ENCODE data around the gene ZNF423. TPM values are rescaled to one million over a fixed set of nuclear protein-coding genes. Genes with fewer than 3 reads are reported as not detected.

ZNF423 gene
- total RNA-seq, 1 donor from 2014 or later: 22.5 TPM

- DNase-seq: no peak
Observed at GRCh38 chr16:49869731-49870130, 13.8 kb upstream of the ZNF423 start.

- peak; percentile 79 for DNase-seq
Observed at GRCh38 chr16:49867796-49868668, 12.1 kb upstream of the ZNF423 start.

- no peak for DNase-seq
Observed at GRCh38 chr16:49867234-49867633, 11.3 kb upstream of the ZNF423 start.

GRCh38 chr16:49866595-49867071, 10.7 kb upstream of the ZNF423 start:
- DNase-seq: peak; percentile 74

GRCh38 chr16:49862694-49863093, 6.8 kb upstream of the ZNF423 start:
- DNase-seq: no peak

GRCh38 chr16:49861299-49861698, 5.4 kb upstream of the ZNF423 start:
- DNase-seq: no peak

GRCh38 chr16:49860593-49860992, 4.7 kb upstream of the ZNF423 start:
- no peak for DNase-seq

- DNase-seq: peak; percentile 88
Observed at GRCh38 chr16:49859125-49859811, 3.4 kb upstream of the ZNF423 start.

GRCh38 chr16:49858200-49859124, 2.5 kb upstream of the ZNF423 start:
- DNase-seq: peak; percentile 90

GRCh38 chr16:49857423-49858181, 1.7 kb upstream of the ZNF423 start:
- DNase-seq: peak; percentile 86

GRCh38 chr16:49856672-49857330, 889 bp upstream of the ZNF423 start:
- peak; percentile 91 for DNase-seq

- peak; percentile 96 for DNase-seq
Observed at GRCh38 chr16:49855280-49855821, 561 bp downstream of the ZNF423 start.

GRCh38 chr16:49854796-49855203, 1.1 kb downstream of the ZNF423 start:
- DNase-seq: peak; percentile 72

GRCh38 chr16:49854188-49854795, 1.6 kb downstream of the ZNF423 start:
- DNase-seq: no peak

- DNase-seq: no peak
Observed at GRCh38 chr16:49852279-49852678, 3.6 kb downstream of the ZNF423 start.

- DNase-seq: no peak
Observed at GRCh38 chr16:49851468-49851787, 4.5 kb downstream of the ZNF423 start.

GRCh38 chr16:49850558-49851467, 5.1 kb downstream of the ZNF423 start:
- no peak for DNase-seq

- no peak for DNase-seq
Observed at GRCh38 chr16:49849754-49850108, 6.2 kb downstream of the ZNF423 start.

GRCh38 chr16:49849037-49849753, 6.7 kb downstream of the ZNF423 start:
- no peak for DNase-seq

Measured in tongue (tissue), 2 donors.